ENCODE data around the gene ABCG1.

The ABCG1 gene

GRCh38 chr21:42316891-42317290 is 98.0 kb downstream of the ABCG1 start:
- in situ Hi-C loops (cut with HindIII; ENCODE audit: low sequenced_read_pairs): no loop called here

GRCh38 chr21:42317341-42317741 is 98.4 kb downstream of the ABCG1 start:
- in situ Hi-C loops (cut with HindIII; ENCODE audit: low sequenced_read_pairs): no loop called here

- in situ Hi-C loops (cut with HindIII; ENCODE audit: low sequenced_read_pairs): no loop called here
These were observed 99.1 kb downstream of the ABCG1 start for GRCh38 chr21:42317826-42318746.

DNA sequence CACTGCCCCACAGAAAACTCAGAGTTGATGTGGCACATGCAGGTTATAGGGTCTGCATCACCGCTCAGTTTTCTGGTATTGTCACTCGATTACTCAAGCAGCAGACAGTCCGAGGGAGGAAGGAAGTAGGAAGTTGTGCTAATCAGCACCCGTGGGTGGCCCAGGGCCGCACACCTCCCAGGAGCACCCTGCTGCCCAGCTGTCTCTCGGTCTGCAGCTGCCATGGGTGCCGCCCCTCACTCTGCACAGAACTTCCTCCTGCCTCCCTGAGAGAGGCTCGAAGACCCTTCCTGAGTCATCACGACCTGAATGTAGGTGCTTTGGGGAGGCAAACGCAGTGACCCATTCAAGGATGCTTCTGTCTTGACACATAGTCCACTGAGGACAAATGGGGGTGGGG is 100.4 kb downstream of the ABCG1 start:
- in situ Hi-C loops (cut with HindIII; ENCODE audit: low sequenced_read_pairs): no loop called here

DNA sequence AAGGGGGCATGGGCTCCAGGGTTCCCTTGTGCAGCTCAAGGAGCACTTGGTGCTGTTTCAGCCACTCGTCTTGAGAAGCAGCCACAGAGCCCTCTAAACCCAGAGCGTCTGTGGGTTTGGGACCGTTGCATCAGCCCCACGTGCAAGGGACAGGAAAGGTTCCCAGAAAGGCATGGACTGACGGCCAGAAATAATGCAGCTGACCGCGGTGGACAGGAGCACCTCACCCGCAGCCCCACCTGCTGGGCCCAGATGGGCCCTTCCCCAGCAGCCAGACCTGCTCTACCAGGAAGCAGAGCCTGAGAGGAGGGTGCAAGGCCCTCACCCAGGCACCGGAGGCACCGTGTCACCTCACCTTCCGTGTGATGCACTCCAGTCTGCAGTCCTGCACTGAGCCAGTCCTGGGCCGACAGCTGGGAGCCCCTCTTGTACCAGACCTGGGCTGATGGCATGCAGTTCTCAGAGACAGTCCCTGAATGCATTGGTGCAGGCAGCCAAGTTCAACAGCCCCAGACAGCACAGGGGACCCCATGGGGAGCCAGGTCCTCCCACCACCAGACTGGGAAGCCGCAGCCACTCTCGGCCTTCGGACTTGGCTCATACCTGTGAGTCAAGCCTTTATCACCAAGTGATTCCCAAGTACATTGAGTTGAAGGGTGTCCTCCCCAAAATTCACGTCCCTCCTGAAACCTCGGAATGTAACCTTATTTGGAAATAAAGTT is 101.1 kb downstream of the ABCG1 start:
- in situ Hi-C loops (cut with HindIII; ENCODE audit: low sequenced_read_pairs): no loop called here

DNA sequence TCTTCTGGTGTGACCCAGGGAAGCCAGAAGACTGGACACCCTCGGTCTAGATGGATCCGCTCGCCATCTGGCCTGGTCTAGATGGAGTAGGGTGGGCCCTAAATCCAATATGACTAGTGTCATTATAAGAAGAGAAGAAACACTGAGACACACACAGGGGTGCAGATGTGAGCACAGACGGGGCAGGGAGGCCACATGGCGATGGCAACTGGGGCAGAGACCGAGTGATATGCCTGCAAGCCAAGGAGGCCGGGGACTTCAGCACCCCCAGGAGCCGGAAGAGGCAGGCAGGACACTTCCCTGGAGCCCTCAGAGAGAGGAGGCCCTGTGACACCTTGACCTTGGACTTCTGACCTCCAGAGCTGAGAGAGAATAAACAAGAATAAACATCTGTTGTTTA is 101.9 kb downstream of the ABCG1 start:
- in situ Hi-C loops (cut with HindIII; ENCODE audit: low sequenced_read_pairs): no loop called here

DNA sequence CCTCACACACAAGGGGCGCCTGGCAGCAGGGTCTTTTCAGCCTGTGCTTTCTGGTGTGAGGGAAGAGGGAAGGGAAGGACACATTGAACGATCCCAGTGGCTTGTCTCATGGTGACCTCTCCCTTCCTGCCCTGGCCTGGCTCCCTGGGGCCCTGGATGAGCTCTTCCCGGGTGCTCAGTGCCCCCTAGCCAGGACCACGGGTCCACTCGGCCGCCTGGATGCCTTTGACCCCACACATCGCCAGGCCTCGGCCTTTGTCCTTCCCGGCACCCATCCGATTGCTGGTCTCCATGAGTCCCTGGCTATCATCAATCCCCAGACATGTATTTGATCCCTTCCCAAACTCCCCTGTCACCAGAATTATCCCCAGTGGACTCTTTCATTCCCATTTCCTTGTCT is 102.3 kb downstream of the ABCG1 start:
- in situ Hi-C loops (cut with HindIII; ENCODE audit: low sequenced_read_pairs): no loop called here

- in situ Hi-C loops (cut with HindIII; ENCODE audit: low sequenced_read_pairs): no loop called here
These were observed 102.9 kb downstream of the ABCG1 start for GRCh38 chr21:42321845-42322244.

GRCh38 chr21:42324896-42325295 is 106.0 kb downstream of the ABCG1 start:
- in situ Hi-C loops (cut with HindIII; ENCODE audit: low sequenced_read_pairs): no loop called here

GRCh38 chr21:42330380-42331371 is 111.7 kb downstream of the ABCG1 start:
- in situ Hi-C loops (cut with HindIII; ENCODE audit: low sequenced_read_pairs): no loop called here

GRCh38 chr21:42331660-42332059 is 112.7 kb downstream of the ABCG1 start:
- in situ Hi-C loops (cut with HindIII; ENCODE audit: low sequenced_read_pairs): no loop called here

- in situ Hi-C loops (cut with HindIII; ENCODE audit: low sequenced_read_pairs): no loop called here
These were observed 113.8 kb downstream of the ABCG1 start for GRCh38 chr21:42332557-42333317.

- in situ Hi-C loops (cut with HindIII; ENCODE audit: low sequenced_read_pairs): no loop called here
These were observed 117.1 kb downstream of the ABCG1 start for GRCh38 chr21:42336054-42336453.

GRCh38 chr21:42337276-42337675 is 118.3 kb downstream of the ABCG1 start:
- in situ Hi-C loops (cut with HindIII; ENCODE audit: low sequenced_read_pairs): no loop called here

GRCh38 chr21:42337830-42338728 is 119.1 kb downstream of the ABCG1 start:
- in situ Hi-C loops (cut with HindIII; ENCODE audit: low sequenced_read_pairs): no loop called here

GRCh38 chr21:42338729-42339715 is 120.1 kb downstream of the ABCG1 start:
- in situ Hi-C loops (cut with HindIII; ENCODE audit: low sequenced_read_pairs): no loop called here

GRCh38 chr21:42340187-42341050 is 121.5 kb downstream of the ABCG1 start:
- in situ Hi-C loops (cut with HindIII; ENCODE audit: low sequenced_read_pairs): no loop called here
